MM.1S (cell line): ENCODE data around the gene EPHB1.

Experiments used
- DNase-seq: peaks from one replicate; pipeline ENCODE4 v3.0.0-alpha.2; 2015
- H2AFZ ChIP-seq: fragments of 300-600 bp; sonication (generic); 2 replicates; pipeline ENCODE4 v1.6.0; 2016; ENCODE audit warnings: antibody characterized with exemption, low read length
- H3F3A ChIP-seq: fragments of 300-600 bp; sonication (generic); 2 replicates; pipeline ENCODE4 v1.6.1; 2016; ENCODE audit warnings: mild to moderate bottlenecking, antibody characterized with exemption, low read length, moderate library complexity, mixed read lengths; ENCODE audit not compliant: insufficient read depth
- H3K27ac ChIP-seq: fragments of 300-600 bp; sonication (generic); 2 replicates; pipeline ENCODE4 v1.5.1; 2016; ENCODE audit warnings: mild to moderate bottlenecking, low read length
- H3K27me3 ChIP-seq: fragments of 300-600 bp; sonication (generic); replicated peaks from 2 replicates; pipeline ENCODE4 v1.6.0; 2016; ENCODE audit warnings: low read length; ENCODE audit not compliant: insufficient read depth
- H3K36me3 ChIP-seq: fragments of 300-600 bp; sonication (generic); replicated peaks from 2 replicates; pipeline ENCODE4 v1.6.1; 2016; ENCODE audit warnings: mild to moderate bottlenecking, low read length, mixed read lengths; ENCODE audit not compliant: insufficient read depth
- H3K4me1 ChIP-seq: fragments of 300-600 bp; sonication (generic); 2 replicates; pipeline ENCODE4 v1.6.1; 2016; ENCODE audit warnings: low read length, mixed read lengths
- H3K4me2 ChIP-seq: fragments of 300-600 bp; sonication (generic); 2 replicates; pipeline ENCODE4 v1.6.0; 2016; ENCODE audit warnings: low read depth, low read length
- H3K4me3 ChIP-seq: fragments of 300-600 bp; sonication (generic); 2 replicates; pipeline ENCODE4 v1.5.1; 2016; ENCODE audit warnings: low read length, mixed read lengths
- H3K79me2 ChIP-seq: fragments of 300-600 bp; sonication (generic); 2 replicates; pipeline ENCODE4 v1.6.1; 2016; ENCODE audit warnings: mixed run types, low read length, mixed read lengths
- H3K9ac ChIP-seq: fragments of 300-600 bp; sonication (generic); 2 replicates; pipeline ENCODE4 v1.6.1; 2016; ENCODE audit warnings: low read length, mixed read lengths
- H3K9me2 ChIP-seq: fragments of 300-600 bp; sonication (generic); replicated peaks from 2 replicates; pipeline ENCODE4 v1.6.1; 2016; ENCODE audit warnings: mild to moderate bottlenecking, low read length, mixed read lengths; ENCODE audit not compliant: insufficient read depth
- H3K9me3 ChIP-seq: fragments of 300-600 bp; sonication (generic); replicated peaks from 2 replicates; pipeline ENCODE4 v1.6.1; 2016; ENCODE audit warnings: mild to moderate bottlenecking, low read length, mixed read lengths; ENCODE audit not compliant: insufficient read depth
- H4K20me1 ChIP-seq: fragments of 300-600 bp; sonication (generic); 2 replicates; pipeline ENCODE4 v1.6.1; 2016; ENCODE audit warnings: mild to moderate bottlenecking, low read length, moderate library complexity, mixed read lengths; ENCODE audit not compliant: insufficient read depth
- EZH2 ChIP-seq: fragments of 300-600 bp; sonication (generic); optimal IDR thresholded peaks from 2 replicates; pipeline ENCODE3; 2017; ENCODE audit warnings: low read depth, mild to moderate bottlenecking, antibody characterized with exemption, low read length, mixed read lengths
- EZH2phosphoT487 ChIP-seq: fragments of 300-600 bp; sonication (generic); IDR thresholded peaks from 2 replicates; pipeline ENCODE4 v1.6.1; 2018; ENCODE audit warnings: antibody characterized with exemption, low read length
- TF ChIP-seq, protein P1 (sequence below): fragments of 300-600 bp; sonication (generic); IDR thresholded peaks from 2 replicates; pipeline ENCODE4 v1.5.1; 2016; ENCODE audit warnings: antibody characterized with exemption, low read length, mixed read lengths

The EPHB1 gene

DNA sequence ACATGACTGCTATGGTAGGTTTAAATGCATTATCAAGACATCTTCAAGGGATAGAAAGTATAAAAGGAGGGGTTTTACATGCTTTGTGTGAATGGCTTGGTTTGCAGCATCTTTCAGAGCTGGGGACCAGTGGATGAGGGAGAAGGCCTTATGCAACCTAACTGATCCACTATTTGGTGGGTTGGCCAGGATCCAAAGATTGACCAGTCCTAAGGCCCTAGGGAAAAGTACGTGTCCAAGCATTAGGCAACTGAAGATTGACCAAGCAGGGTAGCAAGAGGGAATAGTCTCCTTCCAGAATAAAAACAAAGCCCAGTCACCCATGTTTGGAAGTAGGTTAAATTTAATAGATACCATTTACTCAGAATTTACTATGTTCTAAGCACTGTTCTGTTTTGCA is 509.3 kb downstream of the EPHB1 start:
- TF ChIP-seq EZH2 (no peak), EZH2phosphoT487 (no peak)
- TF ChIP-seq, protein P1, sequence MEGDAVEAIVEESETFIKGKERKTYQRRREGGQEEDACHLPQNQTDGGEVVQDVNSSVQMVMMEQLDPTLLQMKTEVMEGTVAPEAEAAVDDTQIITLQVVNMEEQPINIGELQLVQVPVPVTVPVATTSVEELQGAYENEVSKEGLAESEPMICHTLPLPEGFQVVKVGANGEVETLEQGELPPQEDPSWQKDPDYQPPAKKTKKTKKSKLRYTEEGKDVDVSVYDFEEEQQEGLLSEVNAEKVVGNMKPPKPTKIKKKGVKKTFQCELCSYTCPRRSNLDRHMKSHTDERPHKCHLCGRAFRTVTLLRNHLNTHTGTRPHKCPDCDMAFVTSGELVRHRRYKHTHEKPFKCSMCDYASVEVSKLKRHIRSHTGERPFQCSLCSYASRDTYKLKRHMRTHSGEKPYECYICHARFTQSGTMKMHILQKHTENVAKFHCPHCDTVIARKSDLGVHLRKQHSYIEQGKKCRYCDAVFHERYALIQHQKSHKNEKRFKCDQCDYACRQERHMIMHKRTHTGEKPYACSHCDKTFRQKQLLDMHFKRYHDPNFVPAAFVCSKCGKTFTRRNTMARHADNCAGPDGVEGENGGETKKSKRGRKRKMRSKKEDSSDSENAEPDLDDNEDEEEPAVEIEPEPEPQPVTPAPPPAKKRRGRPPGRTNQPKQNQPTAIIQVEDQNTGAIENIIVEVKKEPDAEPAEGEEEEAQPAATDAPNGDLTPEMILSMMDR: no peak
- Histone ChIP-seq H3K4me2 (no peak overlapping the region), H3K9me2 (no peaks in the 10 kb centered on the region), H3K9ac (no peak overlapping the region), H4K20me1 (no peaks in the 10 kb centered on the region), H3F3A (no peaks in the 10 kb centered on the region), H3K27me3 (no peaks in the 10 kb centered on the region), H3K4me3 (no peak overlapping the region), H3K4me1 (no peaks in the 10 kb centered on the region), H2AFZ (no peak overlapping the region), H3K36me3 (no peaks in the 10 kb centered on the region), H3K27ac (no peak overlapping the region), H3K79me2 (no peaks in the 10 kb centered on the region), H3K9me3 (no peaks in the 10 kb centered on the region)
- DNase-seq: no peak
